Smooth muscle cell of the brain vasculature (primary cell): ENCODE data around the gene MIA2.
"Not testable (repeated sequence)": the region's sequence is repeated elsewhere in the genome, so short reads cannot be mapped to it uniquely, and the experiment has no call there.

Experiments used
- DNase-seq: peaks from one replicate; pipeline ENCODE4 v3.0.0-alpha.2; 2012; ENCODE audit warnings: low read depth, low spot score

The MIA2 gene

DNA sequence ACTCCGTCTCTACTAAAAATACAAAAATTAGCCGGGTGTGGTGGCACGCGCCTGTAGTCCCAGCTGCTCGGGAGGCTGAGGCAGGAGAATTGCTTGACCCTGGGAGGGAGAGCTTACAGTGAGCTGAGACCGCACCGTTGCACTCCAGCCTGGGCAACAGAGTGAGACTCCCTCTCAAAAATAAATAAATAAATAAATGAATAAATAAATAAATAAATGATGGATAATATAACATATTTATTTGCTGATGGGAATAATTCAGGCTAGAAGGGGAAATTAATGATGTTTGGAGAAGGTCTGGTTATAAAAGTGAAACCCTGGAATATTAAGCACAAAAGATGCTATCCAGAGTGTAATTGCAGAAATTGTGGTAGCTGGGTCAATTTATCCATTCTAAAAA lies 107.4 kb downstream of the MIA2 start:
- DNase-seq, result not testable (repeated sequence)

GRCh38 chr14:39342768-39343167 lies 109.1 kb downstream of the MIA2 start:
- DNase-seq, result no peak

GRCh38 chr14:39343614-39344013 lies 109.9 kb downstream of the MIA2 start:
- no peak for DNase-seq

- no peak for DNase-seq
Measured at GRCh38 chr14:39350866-39351265, 117.2 kb downstream of the MIA2 start.

DNA sequence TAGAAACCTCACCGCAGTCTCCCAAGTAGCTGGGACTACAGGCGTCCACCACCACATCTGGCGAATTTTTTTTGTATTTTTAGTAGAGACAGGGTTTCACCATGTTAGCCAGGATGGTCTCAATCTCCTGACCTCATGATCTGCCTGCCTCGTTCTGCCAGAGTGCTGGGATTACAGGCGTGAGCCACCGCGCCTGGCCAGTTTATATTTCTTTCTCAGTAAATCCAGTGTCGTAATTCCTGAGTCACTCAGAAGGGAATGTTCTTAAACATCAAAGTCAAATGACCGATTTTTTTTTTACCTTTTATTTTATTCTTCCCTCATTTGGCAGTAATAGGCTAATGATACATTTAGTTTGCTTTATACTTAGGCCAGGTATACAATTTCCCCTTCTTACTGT lies 118.0 kb downstream of the MIA2 start:
- DNase-seq, result no peak

- not testable (repeated sequence) for DNase-seq
Measured at GRCh38 chr14:39359069-39359468, 125.4 kb downstream of the MIA2 start.

- DNase-seq, result no peak
Measured at GRCh38 chr14:39360316-39360715, 126.6 kb downstream of the MIA2 start.

- DNase-seq, result not testable (repeated sequence)
Measured at GRCh38 chr14:39361556-39361955, 127.8 kb downstream of the MIA2 start.

- DNase-seq, result no peak
Measured at GRCh38 chr14:39364509-39364908, 130.8 kb downstream of the MIA2 start.

DNA sequence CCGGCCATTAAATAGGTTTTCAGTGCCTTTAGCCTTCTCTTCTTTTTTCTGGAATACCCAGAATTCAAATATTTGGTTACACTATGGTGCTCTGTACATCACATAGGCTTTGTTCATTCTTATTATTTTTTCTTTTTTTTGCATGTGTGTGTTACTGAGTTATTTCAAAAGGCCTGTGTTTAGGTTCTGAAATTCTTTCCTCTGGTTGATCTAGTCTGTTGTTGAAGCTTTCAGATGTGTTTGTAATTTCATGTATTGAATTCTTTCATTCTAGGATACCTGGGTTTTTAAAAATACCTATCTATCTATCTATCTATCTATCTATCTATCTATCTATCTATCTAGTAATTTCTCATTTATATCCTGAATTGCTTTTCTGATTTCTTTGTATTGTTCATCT lies 131.6 kb downstream of the MIA2 start:
- no peak for DNase-seq

- no peak for DNase-seq
Measured at GRCh38 chr14:39366460-39367386, 133.0 kb downstream of the MIA2 start.

DNA sequence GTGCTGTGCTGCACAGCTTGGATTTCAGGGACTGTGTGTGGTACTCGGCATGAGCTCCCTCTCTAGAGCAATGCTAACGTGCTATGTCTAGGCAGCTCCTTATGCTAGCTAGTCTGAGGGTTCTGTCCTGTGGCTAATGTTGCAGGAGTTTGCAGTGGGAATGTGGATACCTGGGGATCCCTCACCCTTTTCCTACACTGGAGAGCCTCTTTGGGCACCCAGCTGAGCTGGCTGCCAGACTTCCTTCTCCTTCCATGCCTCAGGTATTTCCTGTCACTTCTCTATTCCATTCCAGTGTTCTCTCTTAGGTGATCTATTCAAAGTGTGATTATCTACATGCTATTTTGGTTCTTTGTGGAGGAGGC lies 133.7 kb downstream of the MIA2 start:
- no peak for DNase-seq

DNA sequence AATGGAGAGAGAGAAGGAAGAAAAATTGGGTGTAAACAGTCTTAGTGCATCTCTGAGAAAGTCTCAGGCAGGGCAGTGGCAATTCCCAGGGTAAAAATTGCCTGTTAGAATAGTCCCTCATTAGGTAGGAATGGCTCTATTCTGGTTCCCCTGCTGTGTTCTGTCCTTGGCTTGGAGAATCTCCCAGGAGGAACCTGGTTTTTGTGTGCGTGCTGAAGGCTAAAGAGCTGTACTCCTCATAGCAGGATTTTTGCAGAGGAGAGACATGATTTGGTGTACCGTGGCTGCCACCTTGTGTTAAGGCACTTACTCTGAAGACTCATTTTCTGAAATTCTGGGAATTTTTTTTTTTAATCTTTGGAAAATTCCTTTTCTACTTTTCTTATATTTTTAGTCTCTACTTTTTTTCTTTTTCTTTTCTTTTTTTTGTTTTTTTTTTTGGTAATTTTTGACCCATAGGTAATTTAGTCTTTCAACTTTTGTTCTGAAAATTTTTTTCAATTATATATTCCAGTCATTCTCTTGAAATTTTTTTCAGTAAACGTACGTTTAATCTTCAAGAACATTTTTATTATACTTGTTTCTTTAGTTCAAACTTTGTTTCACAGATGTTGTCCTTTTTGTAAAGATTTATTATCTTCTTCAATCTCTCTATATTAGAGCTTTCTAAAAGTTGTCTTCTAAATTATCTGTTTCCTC lies 134.7 kb downstream of the MIA2 start:
- peak; percentile 50 for DNase-seq

GRCh38 chr14:39369029-39369428 lies 135.3 kb downstream of the MIA2 start:
- no peak for DNase-seq

DNA sequence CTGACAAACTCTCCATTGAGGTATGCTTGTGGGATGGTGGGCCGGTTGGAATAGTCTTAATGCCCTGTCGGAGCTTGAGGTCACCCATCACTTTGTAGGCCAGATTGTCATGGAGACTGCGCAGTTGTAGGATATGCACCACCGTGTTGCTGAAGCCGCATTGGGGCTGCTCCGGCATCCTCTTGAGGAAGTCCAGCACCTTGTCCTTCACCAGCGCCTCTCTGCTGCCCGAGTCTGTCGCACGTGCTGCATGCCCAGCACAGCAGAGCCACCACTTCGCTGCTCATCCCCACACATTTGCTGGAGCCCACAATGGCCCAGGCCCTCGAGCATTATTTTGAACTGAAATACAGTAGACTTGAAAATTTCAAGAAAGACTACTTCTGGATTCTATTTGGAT lies 136.7 kb downstream of the MIA2 start:
- DNase-seq, result no peak

- DNase-seq, result no peak
Measured at GRCh38 chr14:39372656-39373055, 138.9 kb downstream of the MIA2 start.

- no peak for DNase-seq
Measured at GRCh38 chr14:39374851-39375250, 141.1 kb downstream of the MIA2 start.

DNA sequence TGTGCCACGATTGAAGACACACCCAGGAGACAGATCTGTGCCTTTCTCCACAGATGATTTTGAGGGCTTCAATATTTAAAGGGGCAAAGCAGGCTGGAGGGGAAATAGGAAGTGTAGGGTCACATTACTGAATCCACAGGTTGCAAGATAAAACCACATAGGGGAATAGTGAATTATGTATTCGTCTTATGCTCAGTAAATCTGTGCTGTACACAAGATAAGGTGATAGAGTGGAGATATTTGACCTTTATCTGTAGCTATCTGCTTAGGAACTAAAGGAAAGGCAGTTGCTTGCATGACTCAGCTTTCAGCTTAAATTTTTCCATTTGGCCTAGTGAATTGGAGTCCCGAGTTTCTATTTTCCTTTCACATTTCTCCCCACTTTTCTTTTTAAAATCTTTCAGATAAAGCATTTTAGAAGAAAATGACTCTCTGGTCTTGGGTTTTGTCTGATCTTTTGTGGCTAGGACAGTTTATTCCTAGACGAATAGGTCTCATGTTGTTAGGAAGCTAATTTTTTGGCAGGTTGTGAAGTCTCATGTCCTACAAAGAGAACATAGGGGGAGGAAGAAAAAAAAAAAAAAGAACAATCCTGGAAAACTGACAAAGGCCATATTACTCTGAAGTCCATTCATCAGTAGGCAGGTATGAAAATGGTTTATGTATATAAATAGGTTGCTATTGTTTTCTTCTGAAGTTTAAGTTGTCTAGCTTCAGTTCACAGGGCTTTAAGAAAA lies 143.1 kb downstream of the MIA2 start:
- no peak for DNase-seq

- no peak for DNase-seq
Measured at GRCh38 chr14:39381366-39381765, 147.7 kb downstream of the MIA2 start.

GRCh38 chr14:39382463-39382862 lies 148.7 kb downstream of the MIA2 start:
- no peak for DNase-seq

- no peak for DNase-seq
Measured at GRCh38 chr14:39383026-39383660, 149.4 kb downstream of the MIA2 start.

DNA sequence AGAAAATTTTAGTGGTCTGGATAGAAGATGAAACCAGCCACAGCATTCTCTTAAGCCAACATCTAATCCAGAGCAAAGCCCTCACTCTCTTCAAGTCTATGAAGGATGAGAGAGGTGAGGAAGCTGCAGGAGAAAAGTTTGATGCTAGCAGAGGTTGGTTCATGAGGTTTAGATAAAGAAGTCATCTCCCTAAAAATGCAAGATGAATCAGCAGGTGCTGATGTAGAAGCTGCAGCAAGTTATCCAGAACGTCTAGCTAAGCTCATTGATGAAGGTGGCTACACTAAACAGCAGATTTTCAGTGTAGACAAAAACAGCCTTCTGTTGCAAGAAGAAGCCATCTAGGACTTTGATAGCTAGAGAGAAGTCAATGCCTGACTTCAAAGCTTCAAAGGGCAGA lies 150.0 kb downstream of the MIA2 start:
- no peak for DNase-seq
